Ishikawa (cell line): ENCODE results near the gene PSD2.

Experiments
- CEBPB ChIP-seq: IDR thresholded peaks from 2 replicates; pipeline ENCODE4 v1.6.1; 2012
- MAX ChIP-seq: IDR thresholded peaks from 2 replicates; pipeline ENCODE4 v1.6.1; 2012
- RAD21 ChIP-seq: IDR thresholded peaks from 2 replicates; pipeline ENCODE4 v1.6.1; 2012; ENCODE audit warnings: low read depth
- TAF1 ChIP-seq: IDR thresholded peaks from 2 replicates; pipeline ENCODE4 v1.6.1; 2012; ENCODE audit warnings: low read depth, mild to moderate bottlenecking
- TEAD4 ChIP-seq: IDR thresholded peaks from 2 replicates; pipeline ENCODE4 v1.6.1; 2012
- USF1 ChIP-seq: IDR thresholded peaks from 2 replicates; pipeline ENCODE4 v1.6.1; 2012
- YY1 ChIP-seq: IDR thresholded peaks from 2 replicates; pipeline ENCODE4 v1.6.1; 2012; ENCODE audit warnings: low read depth

- TF ChIP-seq USF1 (no peak), TEAD4 (no peak), TAF1 (no peak), CEBPB (no peak), RAD21 (no peak), MAX (no peak), YY1 (no peak)
Measured at GRCh38 chr5:139851558-139851957, 56.0 kb downstream of the PSD2 start.
